Mesodermal cell (in vitro differentiated cells): ENCODE measurements around the gene LAMC2.

Experiments used
- H3K27ac ChIP-seq: 2 replicates; pipeline ENCODE4 v1.7.0; 2013; ENCODE audit warnings: mild to moderate bottlenecking, low read depth, low read length, moderate library complexity; ENCODE audit not compliant: severe bottlenecking
- H3K36me3 ChIP-seq: 2 replicates; pipeline ENCODE4 v1.7.1; 2013; ENCODE audit warnings: mild to moderate bottlenecking, low read length, moderate library complexity; ENCODE audit not compliant: control insufficient read depth, insufficient read depth
- H3K4me1 ChIP-seq: one replicate; pipeline ENCODE4 v1.7.1; 2013; ENCODE audit warnings: mild to moderate bottlenecking, low read length; ENCODE audit not compliant: insufficient read depth, control insufficient read depth, poor library complexity, severe bottlenecking
- H3K4me3 ChIP-seq: 2 replicates; pipeline ENCODE4 v1.7.0; 2013; ENCODE audit warnings: low read length, control low read depth, mild to moderate bottlenecking; ENCODE audit not compliant: insufficient read depth, poor library complexity, severe bottlenecking; ENCODE audit errors: extremely low read depth
- H3K9me3 ChIP-seq: 2 replicates; pipeline ENCODE4 v1.7.1; 2013; ENCODE audit warnings: mild to moderate bottlenecking, low read length, moderate library complexity; ENCODE audit not compliant: control insufficient read depth
- WGBS, 2 experiments: methylation state at CpG; one replicate each; pipeline ENCODE4 v1.1.5; 2013; ENCODE audit warnings: missing lambda C conversion rate in 2 of 2; ENCODE audit not compliant: insufficient coverage in 2 of 2; 5-methylcytosine and 5-hydroxymethylcytosine counted together

Gene LAMC2

GRCh38 chr1:183285746-183286145, 99.7 kb downstream of the LAMC2 start:
- H3K4me3 ChIP-seq, result no peak overlapping the region
- no peak overlapping the region for H3K27ac ChIP-seq
- no peaks in the 10 kb centered on the region for H3K9me3 ChIP-seq
- peaks cover 34% of the 10 kb centered on the region for H3K4me1 ChIP-seq
- 57 to 75% methylated on average over 2 of the region's 4 CpGs for WGBS, 2 experiments
- H3K36me3 ChIP-seq, result no peaks in the 10 kb centered on the region

GRCh38 chr1:183287191-183287675, 101.2 kb downstream of the LAMC2 start:
- no peaks in the 10 kb centered on the region for H3K9me3 ChIP-seq
- H3K27ac ChIP-seq, result peak overlapping the region; percentile 81
- WGBS, 2 experiments, result 85 to 90% methylated on average over 2 to 3 of the region's 5 CpGs
- H3K36me3 ChIP-seq, result no peaks in the 10 kb centered on the region
- no peak overlapping the region for H3K4me3 ChIP-seq
- H3K4me1 ChIP-seq, result peaks cover 40% of the 10 kb centered on the region

GRCh38 chr1:183288583-183288982, 102.5 kb downstream of the LAMC2 start:
- Histone ChIP-seq H3K36me3 (no peaks in the 10 kb centered on the region), H3K4me1 (peaks cover 42% of the 10 kb centered on the region), H3K9me3 (no peaks in the 10 kb centered on the region), H3K4me3 (no peak overlapping the region), H3K27ac (no peak overlapping the region)
- 100% methylated on average over 2 of the region's 2 CpGs; no CpG with 5 or more reads in 1 of the 2 experiments for WGBS, 2 experiments

- Histone ChIP-seq H3K36me3 (no peaks in the 10 kb centered on the region), H3K9me3 (no peaks in the 10 kb centered on the region), H3K27ac (no peak overlapping the region), H3K4me1 (peaks cover 42% of the 10 kb centered on the region), H3K4me3 (no peak overlapping the region)
- 92 to 95% methylated on average over 2 to 8 of the region's 9 CpGs for WGBS, 2 experiments
Observed at GRCh38 chr1:183289051-183289496, 103.0 kb downstream of the LAMC2 start.

- H3K4me3 ChIP-seq, result no peak overlapping the region
- H3K36me3 ChIP-seq, result no peaks in the 10 kb centered on the region
- WGBS, 2 experiments, result 82 to 92% methylated on average over 4 to 5 of the region's 6 CpGs
Observed at GRCh38 chr1:183290628-183291027, 104.6 kb downstream of the LAMC2 start.

GRCh38 chr1:183291216-183291762, 105.2 kb downstream of the LAMC2 start:
- WGBS, 2 experiments, result 90 to 92% methylated on average over 2 to 4 of the region's 5 CpGs
- no peak overlapping the region for H3K4me3 ChIP-seq
- no peaks in the 10 kb centered on the region for H3K36me3 ChIP-seq
- H3K27ac ChIP-seq, result no peak overlapping the region
- H3K4me1 ChIP-seq, result peaks cover 34% of the 10 kb centered on the region
- no peaks in the 10 kb centered on the region for H3K9me3 ChIP-seq

More at GRCh38 chr1:183290628-183291027, 104.6 kb downstream of the LAMC2 start:
- no peaks in the 10 kb centered on the region for H3K9me3 ChIP-seq
- peaks cover 41% of the 10 kb centered on the region for H3K4me1 ChIP-seq
- H3K27ac ChIP-seq, result no peak overlapping the region

- Histone ChIP-seq H3K9me3 (no peaks in the 10 kb centered on the region), H3K27ac (no peak overlapping the region)
- 65 to 71% methylated on average over 7 of the region's 11 CpGs for WGBS, 2 experiments
Observed at GRCh38 chr1:183291802-183292514, 105.9 kb downstream of the LAMC2 start.

GRCh38 chr1:183293241-183293640, 107.2 kb downstream of the LAMC2 start:
- Histone ChIP-seq H3K36me3 (no peaks in the 10 kb centered on the region), H3K27ac (no peak overlapping the region), H3K4me1 (peaks cover 18% of the 10 kb centered on the region), H3K9me3 (no peaks in the 10 kb centered on the region), H3K4me3 (no peak overlapping the region)
- WGBS, 2 experiments, result 92 to 96% methylated on average over 6 to 9 of the region's 9 CpGs

More at GRCh38 chr1:183291802-183292514, 105.9 kb downstream of the LAMC2 start:
- no peak overlapping the region for H3K4me3 ChIP-seq
- H3K4me1 ChIP-seq, result peaks cover 28% of the 10 kb centered on the region
- H3K36me3 ChIP-seq, result no peaks in the 10 kb centered on the region

- H3K9me3 ChIP-seq, result no peaks in the 10 kb centered on the region
- H3K36me3 ChIP-seq, result no peaks in the 10 kb centered on the region
- H3K4me1 ChIP-seq, result peaks cover 18% of the 10 kb centered on the region
- no peak overlapping the region for H3K27ac ChIP-seq
- WGBS, 2 experiments, result 100% methylated on average over 1 of the region's 1 CpG; no CpG with 5 or more reads in 1 of the 2 experiments
- no peak overlapping the region for H3K4me3 ChIP-seq
Observed at GRCh38 chr1:183293876-183294275, 107.8 kb downstream of the LAMC2 start.
